Brain pericyte (primary cell): ENCODE results near the gene INS.
"Not testable (repeated sequence)": the region's sequence is repeated elsewhere in the genome, so short reads cannot be mapped to it uniquely, and the experiment has no call there.

Source experiments
- DNase-seq: peaks from one replicate; pipeline ENCODE4 v3.0.0-alpha.2; 2012; ENCODE audit warnings: low read depth, low spot score

The INS gene

DNA sequence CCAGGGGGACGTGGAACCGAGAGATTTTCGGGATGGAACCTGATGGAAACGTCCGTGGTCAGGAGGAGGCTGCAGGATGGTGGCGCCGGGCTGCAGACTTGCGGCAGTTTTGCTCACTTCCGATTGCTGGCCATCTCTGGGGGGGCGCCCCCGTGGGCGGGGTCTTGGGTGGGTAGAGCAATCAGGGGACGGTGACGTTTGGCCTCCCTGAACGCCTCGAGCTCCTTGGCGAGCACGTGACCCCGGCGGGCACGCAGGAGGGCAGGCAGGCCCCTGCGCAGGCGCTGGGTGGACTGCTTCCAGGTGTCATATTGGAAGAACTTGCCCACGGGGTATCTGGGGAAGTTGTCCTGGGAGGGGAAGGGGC lies 28.2 kb downstream of the INS start:
- no peak for DNase-seq

- no peak for DNase-seq
Observed at GRCh38 chr11:2132246-2132645, 28.8 kb downstream of the INS start.

- no peak for DNase-seq
Observed at GRCh38 chr11:2131371-2132236, 29.4 kb downstream of the INS start.

GRCh38 chr11:2130881-2131352 lies 30.1 kb downstream of the INS start:
- DNase-seq = no peak

- no peak for DNase-seq
Observed at GRCh38 chr11:2129699-2130366, 31.2 kb downstream of the INS start.

GRCh38 chr11:2129308-2129698 lies 31.7 kb downstream of the INS start:
- DNase-seq = no peak

DNA sequence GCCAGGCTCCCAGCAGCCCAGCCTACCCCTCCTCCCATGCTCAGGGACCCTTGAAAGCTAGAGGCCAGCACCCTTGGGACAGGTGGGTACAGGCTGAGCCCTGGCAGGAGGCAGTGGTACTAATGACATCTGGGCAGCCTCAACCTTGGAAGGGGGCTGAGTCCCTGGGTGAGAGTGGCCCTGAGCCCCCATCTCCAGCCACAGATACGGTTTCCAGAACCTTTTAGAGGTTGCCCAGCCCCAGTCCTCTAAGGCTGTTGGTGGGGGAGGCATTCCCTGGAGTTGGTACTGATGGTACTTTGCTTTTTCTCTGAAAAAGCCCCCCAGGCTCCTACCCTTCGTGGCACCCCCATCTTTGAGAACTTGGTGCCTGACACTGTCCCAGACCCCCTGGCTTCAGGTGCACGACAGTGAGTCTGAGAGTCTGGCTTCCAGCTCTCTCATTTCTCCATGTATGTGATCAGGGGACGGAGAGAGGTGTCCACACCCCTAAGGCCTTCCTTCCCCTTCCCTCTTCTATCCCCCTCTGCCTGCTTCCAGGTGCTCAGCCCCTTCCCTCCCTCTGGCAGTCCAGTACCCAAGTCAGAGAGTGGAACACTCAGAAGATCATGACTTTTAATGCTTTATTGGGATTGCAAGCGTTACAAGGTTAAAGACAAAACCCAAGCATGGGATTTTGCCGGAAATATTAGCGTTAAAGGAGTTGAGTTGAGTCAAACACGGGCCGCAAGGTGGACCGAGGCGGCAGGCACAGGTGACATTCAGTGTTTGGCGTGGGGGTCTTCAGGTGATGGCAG lies 32.3 kb downstream of the INS start:
- DNase-seq = no peak

DNA sequence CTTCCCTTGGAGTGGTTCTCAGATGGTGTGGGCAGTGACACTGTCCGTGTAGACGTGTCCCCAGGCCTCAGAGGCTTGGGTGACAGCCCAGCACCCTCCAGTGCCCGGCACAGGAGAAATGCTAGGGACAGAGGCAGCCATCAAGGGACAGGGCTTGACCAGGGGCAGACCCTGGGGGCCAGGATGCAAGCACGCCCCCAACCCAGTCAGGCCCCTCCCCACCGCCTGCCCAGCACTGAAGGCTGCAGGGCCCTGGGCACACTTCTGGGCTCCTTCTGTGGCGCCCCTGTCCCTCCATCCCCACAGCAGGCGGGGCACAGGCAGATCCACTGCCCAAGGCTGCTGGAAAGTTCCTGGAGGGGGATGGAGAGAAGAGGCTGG lies 32.9 kb downstream of the INS start:
- peak; percentile 33 for DNase-seq

- no peak for DNase-seq
Observed at GRCh38 chr11:2127482-2128129, 33.4 kb downstream of the INS start.

- no peak for DNase-seq
Observed at GRCh38 chr11:2126520-2127085, 34.4 kb downstream of the INS start.

DNA sequence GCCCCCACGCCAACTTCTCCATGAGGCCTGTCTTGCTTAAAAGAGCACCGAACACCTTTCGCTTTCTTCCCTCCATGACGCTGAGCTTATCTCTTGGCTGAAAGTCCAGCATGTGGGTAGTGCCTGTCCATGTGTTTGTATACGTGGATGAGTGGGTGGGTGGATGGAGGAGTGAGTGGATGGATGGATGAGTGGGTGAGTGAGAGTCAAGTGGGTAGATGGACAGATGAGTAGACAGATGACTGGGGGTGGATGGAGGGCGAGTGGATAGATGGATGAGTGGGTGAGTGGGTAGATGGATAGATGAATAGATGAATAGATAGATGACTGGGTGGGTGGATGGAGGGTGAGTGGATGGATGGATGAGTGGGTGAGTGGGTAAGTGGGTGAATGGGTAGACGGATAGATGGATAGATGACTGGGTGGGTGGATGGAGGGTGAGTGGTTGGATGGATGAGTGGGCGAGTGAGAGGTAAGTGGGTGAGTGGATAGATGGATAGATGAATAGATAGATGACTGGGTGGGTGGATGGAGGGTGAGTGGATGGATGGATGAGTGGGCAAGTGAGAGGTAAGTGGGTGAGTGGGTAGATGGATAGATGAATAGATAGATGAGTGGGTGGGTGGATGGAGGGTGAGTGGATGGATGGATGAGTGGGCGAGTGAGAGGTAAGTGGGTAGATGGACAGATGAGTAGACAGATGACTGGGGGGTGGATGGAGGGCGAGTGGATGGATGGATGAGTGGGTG lies 36.1 kb downstream of the INS start:
- DNase-seq = not testable (repeated sequence)

DNA sequence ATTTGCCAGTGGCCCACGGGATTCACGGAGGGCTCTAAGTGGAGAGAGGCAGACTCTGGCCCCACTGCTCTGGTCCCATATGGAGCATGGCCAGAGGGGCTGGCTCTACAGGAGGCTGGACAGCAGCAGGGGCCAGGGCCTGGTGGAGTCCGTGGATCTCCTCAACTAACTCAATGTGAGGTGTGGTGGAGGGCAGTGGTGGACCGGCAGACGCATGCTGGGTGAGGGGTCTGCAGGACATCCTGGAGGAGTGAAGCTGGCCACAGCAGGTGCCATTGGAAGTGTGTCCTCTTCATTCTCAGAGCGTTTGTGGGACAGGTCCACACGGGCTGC lies 37.4 kb downstream of the INS start:
- no peak for DNase-seq

- no peak for DNase-seq
Observed at GRCh38 chr11:2122907-2123627, 37.9 kb downstream of the INS start.

DNA sequence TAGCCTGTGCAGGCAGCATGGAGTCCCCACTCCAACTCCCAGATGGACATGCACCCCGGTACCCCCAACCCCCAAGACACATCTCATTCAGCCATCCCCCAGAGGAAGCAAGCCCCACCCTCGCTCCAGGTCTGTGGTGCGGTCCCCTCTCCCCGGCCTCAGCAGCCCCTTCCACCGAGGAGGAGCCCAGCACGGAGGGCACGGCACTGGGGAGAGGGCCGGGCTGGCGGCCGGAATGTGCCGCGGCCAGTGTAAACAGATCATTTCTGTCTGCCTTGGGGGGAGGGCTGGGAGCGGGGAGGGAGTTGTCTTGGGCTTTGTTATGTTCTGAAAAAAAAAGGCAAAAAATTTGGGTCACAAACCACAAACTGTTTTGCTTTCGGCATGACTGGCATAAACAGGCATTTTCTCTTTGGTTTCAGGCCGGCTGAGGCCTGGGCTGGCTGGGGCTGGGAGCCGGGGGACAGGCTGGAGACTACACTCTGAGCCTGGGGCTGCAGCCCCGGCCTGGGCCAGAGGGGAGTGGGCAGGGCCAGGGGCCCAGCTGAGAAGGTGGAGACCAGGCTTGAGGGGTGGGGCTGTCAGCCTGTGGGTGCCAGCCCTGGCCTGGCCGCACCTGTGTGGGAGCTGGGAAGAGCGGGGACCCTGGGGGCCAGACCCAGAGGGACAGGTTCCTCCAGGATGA lies 38.6 kb downstream of the INS start:
- DNase-seq = no peak

DNA sequence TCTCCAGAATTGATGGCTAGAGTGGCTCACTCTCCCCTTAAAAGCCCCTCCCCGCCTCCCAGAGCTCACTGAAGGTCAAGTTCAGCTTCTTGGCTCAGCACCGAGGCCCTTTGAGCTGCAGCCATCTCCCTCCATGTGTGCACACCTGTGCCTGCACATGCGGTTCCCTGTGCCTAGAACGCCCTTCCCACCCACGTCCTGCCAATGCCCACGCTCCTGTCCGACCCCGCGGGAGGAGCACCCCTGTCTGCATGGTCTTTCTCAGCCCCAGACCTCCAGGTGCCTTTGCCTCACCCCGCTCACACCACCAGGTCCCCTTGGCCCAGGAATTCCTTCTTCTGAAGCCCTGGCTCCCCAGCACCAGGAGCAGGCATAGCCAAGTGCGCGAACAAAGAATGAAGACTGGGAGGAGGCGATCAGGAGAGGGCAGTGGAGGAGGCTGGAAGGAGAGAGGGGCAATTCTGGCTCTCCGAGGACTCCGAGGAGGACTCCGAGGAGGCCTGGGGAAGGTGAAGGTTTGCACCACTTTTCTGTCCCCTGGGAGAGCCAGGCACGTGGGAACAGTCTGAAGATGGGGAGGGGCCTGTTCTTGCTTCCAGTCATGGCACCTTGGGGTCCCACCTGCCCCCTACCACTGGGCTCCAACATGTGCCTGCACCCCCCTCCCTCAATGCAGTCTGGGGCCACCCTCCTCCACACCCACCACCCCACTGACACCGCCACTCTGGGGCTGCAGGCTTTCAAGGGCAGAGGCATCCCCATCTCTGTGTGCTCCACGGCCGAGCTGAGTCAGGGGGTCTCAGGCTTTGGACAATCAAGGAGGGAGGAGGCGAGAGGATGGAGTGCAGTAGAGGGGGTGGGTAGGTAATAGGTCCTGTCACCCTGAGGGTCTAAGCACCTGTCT lies 39.5 kb downstream of the INS start:
- DNase-seq = no peak

GRCh38 chr11:2120359-2121100 lies 40.5 kb downstream of the INS start:
- no peak for DNase-seq

DNA sequence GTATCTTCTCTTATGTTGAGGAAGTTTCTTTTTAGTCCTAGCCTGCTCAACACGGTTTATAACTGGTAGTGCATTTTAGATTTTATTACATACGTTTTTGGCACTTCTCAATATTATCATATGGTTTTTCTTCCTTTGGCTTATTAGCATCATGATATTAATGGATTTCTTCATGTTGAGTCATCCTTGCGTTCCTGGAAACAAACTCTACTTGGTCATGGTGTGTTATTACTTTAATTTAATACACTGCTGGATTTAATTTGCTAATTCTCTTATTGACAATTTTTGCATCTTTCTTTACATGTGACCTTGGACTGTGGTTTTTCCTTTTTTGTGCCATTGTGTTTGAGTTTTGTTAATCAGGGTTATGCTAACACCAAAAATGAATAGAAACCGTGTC lies 42.3 kb downstream of the INS start:
- DNase-seq = no peak

- no peak for DNase-seq
Observed at GRCh38 chr11:2116680-2117079, 44.3 kb downstream of the INS start.
